OCI-M2 (cell line): ENCODE results near the gene FAM24B.
"Not testable (repeated sequence)": the region's sequence is repeated elsewhere in the genome, so short reads cannot be mapped to it uniquely, and the experiment has no call there.

ENCODE experiments used
- DNase-seq: peaks from one replicate; lab custom pipeline; 2025; ENCODE audit not compliant: unreplicated experiment; lab: John Stamatoyannopoulos, UW

The FAM24B gene, protein sequence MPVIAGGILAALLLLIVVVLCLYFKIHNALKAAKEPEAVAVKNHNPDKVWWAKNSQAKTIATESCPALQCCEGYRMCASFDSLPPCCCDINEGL

DNA sequence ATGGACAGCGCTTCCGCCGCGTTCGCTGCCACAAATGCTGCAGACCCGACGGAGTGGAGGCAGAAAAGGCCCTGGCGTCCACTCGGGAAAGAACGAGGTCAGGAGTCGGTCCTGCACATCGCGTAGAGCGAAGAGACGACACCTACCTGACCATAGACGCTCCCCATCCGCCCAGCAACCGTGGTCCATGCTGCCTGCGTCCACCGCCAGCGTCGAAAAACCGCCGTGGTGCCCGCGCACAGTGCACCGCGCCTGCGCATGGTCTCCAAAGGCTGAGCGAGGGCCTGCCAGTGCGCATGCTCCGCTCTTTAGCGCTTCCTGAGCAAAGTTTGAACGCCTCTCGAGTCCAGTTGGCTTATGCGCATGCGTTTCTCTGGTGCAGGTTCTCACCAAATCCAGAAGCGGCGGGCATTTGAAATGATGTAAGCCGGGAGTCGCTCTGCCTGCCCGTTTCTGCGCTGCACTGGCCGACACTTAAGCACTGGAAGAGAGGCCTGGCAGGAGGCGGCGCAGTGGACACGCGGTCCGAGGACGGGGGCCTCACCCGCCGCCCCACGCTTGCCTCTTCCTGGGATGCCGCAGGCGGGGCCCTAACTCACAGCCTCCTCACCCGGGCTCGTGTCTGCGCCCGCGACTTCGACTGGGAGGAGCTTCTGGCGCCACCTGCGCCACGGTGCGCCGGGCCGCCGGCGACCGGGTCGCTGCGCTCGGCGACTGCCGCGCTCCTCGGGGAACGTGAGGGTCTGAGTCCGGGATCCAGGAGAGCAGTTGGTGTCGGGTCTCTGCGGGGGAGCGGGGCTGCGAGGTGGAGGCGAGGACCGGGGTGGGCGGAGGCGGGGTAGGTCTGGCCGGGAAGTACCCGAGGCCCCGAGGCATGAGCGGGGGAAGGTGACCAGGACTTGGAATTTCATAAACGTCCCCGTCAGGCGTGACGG, at the start of gene FAM24B:
FAM24B (minus strand) TSS at position 243 of the 935 bp plus-strand sequence. CDS start 29,066 bp downstream, outside the sequence.
- DNase-seq: peak; percentile 42

DNA sequence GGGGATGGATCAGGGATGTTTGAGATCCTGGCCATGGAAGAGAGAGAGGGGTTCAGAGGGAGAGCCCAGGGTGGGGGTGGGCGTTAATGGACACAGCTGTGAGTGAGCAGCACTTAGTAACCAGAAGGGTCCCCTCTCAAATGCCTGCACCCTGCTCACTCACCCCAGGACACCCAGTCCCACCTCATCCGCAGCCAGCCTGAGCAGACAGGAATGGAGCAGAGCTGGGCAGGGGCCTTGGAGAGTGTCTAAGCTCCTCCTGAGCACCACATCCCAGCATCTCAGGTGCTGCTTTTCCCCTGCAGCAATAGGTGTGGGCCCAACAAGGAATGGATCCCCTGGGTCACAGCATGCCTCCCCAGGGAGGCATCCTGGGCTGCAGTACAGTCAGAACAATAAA, 36.3 kb upstream of the FAM24B start:
- DNase-seq: no peak

DNA sequence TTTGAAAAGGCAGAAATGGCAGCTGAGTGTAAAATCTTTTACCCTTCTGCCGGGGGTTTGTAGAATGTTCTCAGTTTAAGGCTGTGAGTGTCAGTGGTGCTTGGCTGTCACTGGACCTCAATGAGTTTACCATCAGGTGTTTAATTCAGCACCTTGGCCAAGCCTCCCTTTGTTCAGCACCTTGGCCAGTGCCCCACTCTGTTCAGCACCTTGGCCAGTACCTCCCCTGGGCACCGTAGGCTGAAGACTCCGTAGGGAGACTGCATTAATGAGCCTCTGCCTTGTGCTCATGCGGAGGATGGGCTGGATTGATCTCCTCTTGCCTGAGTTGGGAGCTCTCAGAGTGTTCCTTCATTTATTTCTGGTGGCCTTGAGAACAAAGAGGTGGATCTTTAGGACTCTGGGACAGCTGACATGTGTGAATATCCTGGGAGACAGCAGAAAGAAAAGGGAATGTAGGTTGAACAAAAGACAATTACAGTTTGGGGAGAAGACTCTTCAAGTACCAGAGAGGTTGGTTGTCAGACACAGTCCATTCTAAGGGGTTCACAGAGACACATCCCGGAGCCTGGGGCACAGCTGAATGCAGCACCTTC, 32.6 kb upstream of the FAM24B start:
- DNase-seq: peak; percentile 17

DNA sequence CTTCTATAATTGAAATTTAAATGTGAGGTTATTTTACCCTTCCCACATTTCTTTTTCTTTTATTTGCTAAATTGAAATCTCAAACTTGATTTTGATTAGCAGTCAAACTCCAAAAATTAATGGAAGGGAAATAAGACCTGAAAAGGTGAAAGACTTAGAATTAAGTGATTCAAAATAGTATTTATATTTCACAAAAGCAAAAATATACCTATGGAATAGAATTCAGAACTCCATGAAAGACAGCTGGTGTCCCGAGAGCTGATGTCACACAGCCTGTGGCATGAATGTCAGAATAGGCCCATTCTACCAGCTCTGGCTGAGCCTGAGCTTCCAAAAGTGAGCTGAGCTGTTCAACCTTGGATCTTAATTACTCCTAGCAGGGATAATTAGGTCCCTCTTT, 30.9 kb upstream of the FAM24B start, which contains the start of gene FAM24A:
FAM24A (plus strand) TSS at position 301 of the 400 bp plus-strand sequence. CDS start 1,025 bp downstream, outside the sequence.
- DNase-seq: no peak

DNA sequence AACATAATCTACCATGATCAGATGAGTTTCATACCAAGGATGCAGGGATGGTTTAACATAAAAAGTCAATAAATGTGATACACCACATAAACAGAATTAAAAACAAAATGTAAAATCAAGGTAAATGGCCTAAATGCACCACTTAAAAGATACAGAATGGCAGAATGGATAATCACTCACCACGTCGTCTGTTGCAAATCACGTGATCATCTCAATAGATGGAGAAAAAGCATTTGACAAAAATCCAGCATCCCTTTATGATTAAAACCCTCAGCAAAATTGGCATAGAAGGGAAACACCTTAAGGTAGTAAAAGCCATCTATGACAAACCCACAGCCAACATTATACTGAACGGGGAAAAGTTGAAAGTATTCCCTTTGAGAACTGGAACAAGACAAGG, 24.5 kb upstream of the FAM24B start:
- DNase-seq: not testable (repeated sequence)

DNA sequence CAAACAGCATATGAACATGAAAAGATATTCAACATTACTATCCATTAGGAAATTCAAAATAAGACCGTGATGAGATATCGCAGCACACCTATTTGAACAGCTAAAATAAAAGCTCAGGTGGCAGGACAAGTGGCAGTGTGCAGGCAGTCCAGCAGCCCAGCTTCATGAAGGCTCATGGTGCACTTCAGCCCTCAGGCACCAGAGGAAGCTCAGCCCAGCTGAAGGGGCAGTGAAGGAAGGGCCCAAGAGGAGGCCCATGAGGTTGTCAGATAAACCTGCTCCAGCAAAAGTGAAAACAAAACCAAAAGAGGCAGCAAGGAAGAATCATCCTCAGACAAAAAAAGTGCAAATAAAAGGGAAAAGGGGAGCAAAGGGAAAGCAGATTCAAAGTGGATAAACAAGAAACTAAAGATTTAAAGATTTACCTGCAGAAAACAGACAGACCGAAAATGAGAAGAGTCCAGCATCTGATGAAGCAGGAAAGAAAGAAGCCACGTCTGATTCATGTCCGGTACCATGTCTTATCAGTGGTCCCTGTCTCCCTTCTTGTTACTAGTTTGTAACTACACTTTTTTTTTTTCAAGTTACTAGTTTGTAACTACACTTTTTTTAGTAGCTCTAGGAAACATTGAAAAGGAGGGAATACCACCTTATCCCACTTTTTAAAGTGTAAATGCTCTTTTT, 15.0 kb upstream of the FAM24B start:
- DNase-seq: no peak

DNA sequence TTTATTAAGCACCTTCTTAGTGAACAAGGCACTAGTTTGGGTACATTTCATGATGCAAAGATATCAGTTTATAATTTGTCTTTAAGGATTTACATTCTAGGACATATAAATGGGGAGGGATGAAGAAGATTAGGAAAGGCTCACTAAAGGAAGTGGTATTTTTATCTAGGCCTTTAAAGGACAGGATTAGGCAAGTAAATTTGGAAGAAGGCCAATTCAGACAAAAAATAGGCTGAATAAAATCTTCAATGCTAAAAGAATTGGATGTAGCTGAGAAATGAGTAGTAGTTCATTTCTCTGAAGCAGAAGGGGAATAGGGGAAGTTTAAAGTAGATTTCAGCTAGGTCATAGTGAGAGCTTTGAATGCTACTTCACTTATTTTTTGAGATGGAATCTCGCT, 4.8 kb upstream of the FAM24B start:
- no peak for DNase-seq

DNA sequence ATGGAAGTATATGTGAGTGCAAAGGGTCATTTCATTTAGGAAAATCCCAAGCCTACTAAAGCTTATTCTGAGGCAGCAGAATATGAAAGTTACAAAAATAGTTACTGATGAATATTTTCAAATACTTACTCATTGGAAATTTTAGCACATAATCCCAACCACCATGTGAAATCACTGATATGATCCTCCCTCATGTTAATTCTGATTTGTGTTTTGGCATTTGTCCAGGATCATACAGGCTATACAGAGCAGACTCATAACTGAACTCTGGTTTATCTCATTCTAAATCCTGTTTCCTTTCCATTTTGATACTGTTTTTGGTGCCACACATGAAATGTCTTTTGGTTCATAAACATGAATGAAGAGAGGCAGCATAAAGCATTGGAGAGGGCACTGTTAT, 3.4 kb upstream of the FAM24B start:
- no peak for DNase-seq

DNA sequence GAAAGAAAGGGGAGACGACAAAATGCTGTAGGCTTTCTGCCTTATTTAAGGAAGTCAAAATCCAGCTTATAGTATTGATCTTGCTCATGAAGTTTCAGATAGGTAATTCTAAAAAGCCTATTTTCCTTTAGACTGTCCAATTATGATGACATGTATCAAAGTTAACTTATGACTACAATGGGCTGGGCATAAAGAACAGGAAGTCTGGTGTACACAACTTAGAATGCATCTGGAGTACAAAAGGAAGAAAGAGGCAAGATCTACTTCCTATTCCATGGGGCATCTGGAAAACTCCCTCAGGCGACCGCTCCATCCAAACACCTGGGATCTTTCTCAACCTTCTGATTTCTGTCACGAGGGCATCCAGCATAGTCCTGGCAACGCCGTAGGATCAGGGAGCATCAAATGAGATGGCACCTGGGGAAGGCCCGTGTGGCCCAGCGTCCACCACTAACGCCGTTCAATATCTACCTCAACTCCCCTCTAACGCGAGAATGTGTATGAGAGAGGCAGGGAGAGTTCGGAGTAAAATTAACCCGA, 512 bp downstream of the FAM24B start:
- no peak for DNase-seq

DNA sequence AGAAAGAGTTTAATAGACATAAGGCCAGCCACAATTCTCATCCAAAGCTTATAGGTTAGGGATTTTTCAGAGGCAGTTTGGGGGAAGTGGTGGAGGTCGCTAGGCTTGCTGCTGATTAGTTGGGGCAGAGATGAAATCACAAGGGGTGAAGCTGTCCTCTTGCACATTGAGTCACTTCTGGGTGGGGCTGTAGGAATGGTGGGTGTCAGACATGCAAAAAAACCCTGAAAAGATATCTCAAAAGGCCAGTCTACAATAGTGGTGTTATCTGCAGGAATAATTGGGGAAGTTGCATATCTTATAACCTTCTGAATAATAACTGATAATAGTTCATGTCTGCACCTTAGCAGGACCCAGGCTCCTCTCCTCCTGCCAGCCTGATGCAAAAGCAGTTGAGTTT, 2.1 kb downstream of the FAM24B start:
- DNase-seq: peak; percentile 32

DNA sequence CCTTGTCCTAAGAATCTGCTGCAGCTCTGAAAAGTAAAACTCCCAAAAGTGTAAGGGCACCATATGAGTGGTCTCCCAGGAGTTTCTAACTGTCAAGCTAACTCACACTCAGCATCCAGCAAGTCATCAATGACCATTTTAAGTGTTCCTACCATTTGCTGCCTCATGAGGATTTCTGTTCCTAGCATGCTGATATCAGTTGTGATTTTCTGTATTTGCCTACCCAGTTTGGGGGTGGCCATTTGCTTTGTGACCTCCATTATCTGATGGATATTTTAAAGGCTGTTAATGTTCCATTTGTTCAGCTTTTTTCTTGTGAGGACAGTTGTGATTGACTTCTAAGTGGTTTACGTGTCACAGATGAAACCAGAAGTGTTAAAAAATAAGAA, 2.9 kb downstream of the FAM24B start:
- no peak for DNase-seq

DNA sequence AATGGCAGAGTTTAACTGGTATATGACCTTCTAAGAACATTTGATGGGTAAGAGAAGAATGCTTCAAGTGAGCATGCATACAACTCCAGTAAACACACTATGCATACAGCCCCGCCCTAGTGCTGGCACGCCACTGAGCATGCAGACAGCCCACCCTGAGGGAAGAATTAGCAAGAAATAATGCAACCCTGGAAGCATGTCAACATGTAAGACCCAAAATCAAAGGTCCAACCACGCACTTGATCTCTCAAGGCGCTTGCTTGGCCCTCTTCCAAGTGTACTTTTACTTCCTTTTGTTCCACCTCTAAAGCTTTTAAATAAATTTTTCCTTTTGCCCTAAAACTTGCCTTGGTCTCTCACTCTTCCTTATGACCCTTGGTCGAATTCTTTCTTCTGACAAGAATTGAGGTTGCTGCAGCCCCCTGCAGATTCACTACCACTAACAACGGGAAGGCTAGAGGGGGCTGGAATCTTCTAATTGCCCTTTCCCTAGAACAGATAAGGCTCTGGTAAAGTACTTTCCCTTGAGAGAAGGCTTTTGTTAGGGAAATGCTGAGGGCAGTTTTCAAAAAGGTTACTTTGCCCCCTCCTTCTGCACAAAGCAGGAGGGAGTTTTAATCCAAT, 3.4 kb downstream of the FAM24B start:
- no peak for DNase-seq

DNA sequence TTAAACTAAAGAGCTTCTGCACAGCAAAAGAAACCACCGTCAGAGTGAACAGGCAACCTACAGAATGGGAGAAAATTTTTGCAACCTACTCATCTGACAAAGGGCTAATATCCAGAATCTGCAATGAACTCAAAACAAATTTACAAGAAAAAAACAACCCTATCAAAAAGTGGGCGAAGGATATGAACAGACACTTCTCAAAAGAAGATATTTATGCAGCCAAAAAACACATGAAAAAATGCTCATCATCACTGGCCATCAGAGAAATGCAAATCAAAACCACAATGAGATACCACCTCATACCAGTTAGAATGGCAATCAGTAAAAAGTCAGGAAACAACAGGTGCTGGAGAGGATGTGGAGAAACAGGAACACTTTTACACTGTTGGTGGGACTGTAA, 7.4 kb downstream of the FAM24B start:
- DNase-seq: not testable (repeated sequence)

DNA sequence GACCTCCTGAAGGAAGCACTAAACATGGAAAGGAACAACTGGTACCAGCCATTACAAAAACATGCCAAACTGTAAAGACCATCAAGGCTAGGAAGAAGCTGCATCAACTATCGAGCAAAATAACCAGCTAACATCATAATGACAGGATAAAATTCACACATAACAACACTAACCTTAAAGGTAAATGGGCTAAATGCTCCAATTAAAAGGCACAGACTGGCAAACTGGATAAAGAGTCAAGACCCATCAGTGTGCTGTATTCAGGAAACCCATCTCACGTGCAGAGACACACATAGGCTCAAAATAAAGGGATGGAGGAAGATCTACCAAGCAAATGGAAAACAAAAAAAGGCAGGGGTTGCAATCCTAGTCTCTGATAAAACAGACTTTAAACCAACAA, 10.6 kb downstream of the FAM24B start:
- DNase-seq: not testable (repeated sequence)

DNA sequence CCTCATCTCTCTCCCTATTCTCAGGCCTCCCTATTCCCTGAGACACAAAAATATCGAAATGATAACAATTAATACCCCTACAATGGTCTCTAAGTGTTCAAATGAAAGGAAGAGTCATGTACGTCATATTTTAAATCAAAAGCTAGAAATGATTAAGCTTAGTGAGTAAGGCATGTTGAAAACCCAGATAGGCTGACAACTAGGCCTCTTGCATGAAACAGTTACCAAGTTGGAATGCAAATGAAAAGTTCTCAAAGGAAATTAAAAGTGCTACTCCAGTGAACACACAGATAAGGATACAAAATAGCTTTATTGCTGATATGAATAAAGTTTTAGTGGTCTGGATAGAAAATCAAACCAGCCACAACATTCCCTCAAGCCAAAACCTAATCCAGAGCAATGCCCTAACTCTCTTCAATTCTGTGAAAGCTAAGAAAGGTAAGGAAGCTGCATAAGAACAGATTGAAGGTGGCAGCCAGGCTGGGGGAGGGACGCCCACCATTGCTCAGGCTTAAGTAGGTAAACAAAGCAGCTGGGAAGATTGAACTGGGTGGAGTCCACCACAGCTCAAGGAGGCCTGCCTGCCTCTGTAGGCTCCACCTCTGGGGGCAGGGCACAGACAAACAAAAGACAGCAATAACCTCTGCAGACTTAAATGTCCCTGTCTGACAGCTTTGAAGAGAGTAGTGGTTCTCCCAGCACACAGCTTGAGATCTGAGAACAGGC, 12.5 kb downstream of the FAM24B start:
- DNase-seq: not testable (repeated sequence)

DNA sequence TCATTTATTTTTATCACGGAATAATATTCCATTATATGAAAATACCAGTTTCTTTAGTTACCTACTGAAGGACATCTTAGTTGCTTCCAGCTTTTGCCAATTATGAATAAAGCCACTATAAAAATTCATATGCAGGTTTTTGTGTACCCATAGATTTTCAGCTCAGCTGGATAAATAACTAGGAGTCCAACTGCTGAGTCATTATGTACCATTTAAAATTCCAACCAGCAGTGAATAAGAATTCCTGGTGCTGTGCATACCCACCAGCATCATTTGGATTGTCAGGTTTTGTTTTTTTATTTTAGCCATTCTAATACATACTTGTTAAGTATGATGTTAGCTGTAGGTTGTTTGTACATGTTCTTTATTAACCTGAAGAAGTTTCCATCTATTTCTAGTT, 14.5 kb downstream of the FAM24B start:
- DNase-seq: no peak

DNA sequence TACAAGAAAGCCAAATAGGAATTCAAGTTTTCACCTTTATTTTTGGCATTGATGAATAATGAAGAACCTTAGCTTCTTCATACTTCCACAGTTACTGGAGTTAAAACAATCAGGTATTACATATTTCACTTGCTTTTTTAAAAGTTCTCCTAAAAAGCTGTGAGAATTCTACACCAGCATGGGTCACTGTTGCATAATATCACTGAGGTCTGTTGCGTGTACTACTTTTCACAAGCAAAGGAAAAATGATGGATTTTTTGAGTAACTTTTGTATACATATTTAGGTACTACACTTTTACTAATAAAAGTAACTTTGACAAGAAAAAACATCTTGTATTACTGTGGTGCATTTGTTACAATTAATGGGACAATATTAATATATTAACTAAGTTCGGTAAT, 15.2 kb downstream of the FAM24B start:
- no peak for DNase-seq

DNA sequence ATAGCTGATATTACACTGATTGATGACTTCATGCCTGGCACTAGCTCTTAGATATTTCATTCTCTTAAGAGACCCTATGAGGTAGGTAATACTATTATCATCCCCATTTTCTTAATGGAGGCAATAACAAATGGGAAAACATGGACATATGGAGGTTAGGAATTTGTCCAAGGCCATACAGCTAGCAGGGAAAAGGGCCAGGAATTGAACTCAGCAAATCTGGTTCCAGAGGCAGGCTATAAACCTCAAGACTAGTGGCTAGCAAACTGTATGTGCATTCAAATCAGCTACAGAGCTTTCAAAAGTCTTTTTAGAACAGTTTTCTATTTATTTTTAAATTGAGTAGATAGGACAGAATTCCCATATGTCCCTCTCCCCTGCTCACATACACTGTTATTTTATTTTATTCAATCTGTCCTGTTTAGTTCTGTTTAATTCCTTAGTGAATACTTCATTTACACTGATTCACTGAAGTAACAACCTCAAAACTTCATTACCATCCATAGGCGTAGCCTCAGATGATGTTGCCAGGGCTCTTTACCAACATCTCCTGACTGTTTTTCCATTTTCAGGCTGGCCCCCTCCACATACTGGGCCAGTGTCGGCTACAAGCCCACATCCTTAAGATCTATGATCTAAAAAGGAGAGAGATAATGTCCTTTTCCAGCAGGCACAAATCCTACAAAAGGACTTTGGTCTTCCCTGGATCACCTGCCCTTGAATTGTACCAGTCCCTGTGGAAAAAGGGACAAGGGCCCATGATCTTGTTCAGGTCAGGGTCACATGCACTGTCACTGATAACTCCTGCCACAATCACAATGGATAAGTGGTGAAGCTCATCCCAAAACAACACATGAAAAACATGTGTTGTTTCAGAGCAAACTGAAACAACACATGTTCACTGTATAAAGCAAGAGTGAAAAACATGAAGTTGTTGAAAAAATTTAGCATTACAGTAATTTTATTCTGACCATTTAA, 15.9 kb downstream of the FAM24B start:
- DNase-seq: no peak

DNA sequence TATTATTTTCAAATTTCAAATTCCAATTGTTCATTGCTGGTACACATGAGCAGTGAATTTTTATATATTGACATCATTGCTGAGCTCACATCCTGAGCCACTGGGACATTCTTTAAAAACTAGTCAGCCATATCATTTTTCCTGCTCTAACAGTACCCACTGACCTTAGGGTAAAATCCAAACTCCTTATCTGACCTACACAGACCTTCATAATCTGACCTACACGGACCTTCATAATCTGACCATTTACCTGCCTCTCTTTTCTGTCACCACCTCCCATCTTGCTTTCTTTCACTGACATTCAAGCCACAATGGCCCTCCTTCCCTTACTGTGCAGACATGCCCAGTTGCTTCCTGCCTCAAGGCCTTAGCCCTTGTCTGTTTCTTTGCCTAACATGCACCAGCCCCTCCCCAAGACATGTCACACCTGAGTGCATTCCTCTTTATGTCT, 17.6 kb downstream of the FAM24B start:
- no peak for DNase-seq
